Activated T-cell treated with anti-CD3 and anti-CD28 coated beads for 1 hour (primary cell): ENCODE measurements around the gene MCHR1.
"Not testable (repeated sequence)": the region's sequence is repeated elsewhere in the genome, so short reads cannot be mapped to it uniquely, and the experiment has no call there.

Source experiments
- DNase-seq: peaks from one replicate; pipeline ENCODE4 v3.0.0-alpha.2; 2020; ENCODE audit warnings: low read depth

Gene MCHR1

DNA sequence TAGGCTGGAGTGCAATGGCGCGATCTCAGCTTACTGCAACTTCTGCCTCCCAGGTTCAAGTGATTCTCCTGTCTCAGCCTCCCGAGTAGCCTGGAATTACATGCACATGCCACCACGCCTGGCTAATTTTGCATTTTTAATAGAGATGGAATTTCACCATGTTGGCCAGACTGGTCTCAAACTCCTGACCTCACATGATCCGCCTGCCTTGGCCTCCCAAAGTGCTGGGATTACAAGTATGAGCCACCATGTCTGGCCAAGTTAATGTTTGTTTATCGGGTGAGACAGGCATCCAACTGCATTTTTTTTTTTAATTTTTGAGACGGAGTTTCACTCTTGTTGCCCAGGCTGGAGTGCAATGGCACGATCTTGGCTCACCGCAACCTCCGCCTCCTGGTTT is 22.6 kb upstream of the MCHR1 start:
- not testable (repeated sequence) for DNase-seq

DNA sequence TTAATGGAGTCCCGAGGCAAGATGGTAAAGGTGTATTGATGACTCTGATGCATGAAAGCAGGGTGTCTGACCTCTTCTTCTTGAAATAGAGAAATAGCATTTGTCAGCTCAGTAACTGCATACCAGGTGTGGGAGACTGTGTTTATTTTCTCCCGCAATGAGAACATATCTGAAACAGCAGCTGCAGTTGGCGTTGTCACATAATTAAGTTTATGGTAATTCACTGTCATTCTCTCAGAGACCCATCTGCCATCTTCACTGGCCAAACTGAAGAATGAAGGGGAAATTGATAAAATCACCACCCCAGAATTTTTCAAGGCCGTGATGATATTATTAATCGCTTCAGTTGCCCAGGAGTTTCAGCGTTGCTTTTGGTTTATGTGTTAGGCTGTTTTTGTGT is 20.1 kb upstream of the MCHR1 start:
- DNase-seq, result no peak

DNA sequence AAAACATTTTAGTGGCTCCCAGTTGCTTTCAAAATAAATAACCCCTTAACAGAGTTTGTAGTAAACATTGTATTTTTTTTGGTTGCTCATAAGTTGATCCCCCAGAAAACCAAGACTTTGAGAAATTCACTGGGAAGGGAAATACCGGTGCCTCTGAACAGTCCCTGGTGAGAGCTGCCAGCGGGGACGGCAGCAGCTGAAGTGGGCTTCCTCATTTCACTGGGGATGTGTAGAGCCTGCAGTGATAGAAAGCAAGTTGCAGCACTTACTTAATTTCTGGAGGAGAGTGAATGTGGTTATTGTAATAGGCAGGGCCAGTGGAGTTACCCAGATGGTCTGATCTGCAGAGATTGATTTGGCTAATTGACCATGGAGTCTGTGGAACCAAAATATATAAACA is 18.6 kb upstream of the MCHR1 start:
- no peak for DNase-seq

DNA sequence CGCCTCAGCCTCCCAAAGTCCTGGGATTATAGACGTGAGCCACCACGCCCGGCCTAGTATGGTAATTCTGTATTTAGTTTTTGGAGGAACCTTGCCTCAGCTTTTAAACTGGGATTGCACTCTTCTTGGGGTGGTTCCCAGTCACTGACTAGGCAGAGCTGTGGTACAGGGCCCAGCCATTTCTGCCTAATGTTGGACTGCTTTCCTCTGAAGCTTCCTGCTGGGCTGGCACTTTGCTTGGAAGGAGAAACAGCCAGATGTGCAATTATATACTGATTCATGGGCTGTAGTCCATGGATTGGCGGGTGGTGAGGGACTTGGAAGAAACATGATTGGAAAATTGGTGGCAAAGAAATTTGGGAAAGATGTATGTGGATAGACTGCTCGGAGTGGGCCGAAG is 17.6 kb upstream of the MCHR1 start:
- DNase-seq, result no peak

- no peak for DNase-seq
These were observed 14.0 kb upstream of the MCHR1 start for GRCh38 chr22:40665312-40665711.

DNA sequence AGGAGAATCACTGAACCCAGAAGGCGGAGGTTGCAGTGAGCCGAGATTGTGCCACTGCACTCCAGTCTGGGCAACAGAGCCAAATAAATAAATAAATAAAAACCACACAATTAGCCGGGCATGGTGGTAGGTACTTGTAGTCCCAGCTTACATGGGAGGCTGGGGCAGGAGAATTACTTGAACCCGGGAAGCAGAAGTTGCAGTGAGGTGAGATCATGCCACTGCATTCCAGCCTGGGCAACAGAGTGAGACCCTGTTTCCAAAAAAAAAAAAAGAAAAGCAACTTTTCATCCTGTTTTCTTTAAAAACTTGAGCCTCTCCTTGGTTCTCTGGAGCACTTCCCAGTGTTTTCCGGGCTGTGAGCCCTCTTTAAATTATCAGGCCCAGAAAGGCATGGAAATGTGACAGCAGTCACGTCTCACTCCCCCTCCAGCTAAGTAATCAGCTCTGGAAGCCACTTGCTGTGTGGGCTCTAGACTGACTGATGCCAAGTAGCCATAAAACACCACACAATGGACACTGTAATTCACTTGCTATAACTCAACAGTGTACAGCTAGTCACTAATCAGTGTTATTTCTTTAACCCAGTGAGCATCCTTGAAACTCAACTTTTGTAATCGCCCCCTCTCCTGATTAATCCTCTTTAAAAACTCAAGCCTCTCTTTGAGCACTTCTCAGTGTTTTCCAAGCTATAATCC is 13.0 kb upstream of the MCHR1 start:
- DNase-seq, result no peak

DNA sequence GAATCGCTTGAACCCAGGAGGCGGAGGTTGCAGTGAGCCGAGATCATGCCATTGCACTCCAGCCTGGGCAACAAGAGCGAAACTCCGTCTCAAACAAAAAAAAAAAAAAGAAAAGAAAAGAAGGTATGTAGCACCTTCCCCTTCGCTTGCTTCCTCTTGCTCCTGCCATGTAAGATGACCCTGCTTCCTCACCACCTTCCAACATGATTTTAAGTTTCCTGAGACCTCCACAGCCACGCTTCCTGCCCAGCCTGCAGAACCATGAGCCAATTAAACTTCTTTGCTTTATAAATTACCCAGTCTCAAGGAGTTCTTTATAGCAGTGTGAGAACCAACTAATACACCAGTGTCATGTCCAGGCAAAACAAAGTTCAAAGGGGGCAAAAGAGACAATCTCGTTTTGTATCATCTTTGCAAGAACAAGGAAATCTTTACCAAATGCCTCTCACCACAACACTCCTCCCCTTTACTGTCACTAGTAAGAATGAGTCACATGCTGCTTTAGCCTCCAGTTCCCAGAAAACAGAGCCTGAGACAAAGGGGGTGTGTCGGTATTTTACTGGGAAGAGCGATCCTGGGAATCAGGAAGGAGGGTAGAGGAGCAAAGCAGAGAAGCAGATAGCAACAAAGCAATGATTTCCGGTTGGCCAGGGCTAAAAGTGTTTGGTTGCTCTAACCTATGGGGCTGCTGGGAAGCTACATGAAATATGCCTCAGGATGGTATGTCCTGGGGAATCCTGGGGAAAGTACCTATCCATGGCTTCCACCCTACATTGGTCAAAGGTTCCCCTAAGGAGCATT is 10.5 kb upstream of the MCHR1 start:
- DNase-seq, result no peak

DNA sequence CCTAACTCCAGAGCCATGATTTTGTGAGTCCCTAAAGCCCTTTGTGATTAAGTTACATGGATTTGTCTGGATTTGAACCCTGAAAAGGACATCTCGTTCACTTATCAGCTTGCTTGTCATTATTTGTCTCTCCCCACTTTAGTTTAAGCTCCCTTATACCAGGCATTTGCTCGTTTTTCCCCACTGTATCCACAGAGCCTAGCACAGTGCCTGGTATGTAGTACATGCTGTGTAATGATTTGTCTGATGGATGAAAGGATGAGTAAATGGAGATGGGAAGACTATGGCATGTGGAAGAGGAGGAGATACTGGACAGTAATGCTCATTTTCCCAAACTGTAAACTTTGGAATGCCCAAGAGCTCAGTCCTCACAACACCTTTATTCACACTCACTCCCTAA is 9.2 kb upstream of the MCHR1 start:
- DNase-seq, result no peak

GRCh38 chr22:40671369-40671768 is 7.9 kb upstream of the MCHR1 start:
- DNase-seq, result no peak

GRCh38 chr22:40671796-40672360 is 7.4 kb upstream of the MCHR1 start:
- no peak for DNase-seq

GRCh38 chr22:40673017-40673416 is 6.3 kb upstream of the MCHR1 start:
- DNase-seq, result no peak

- DNase-seq, result no peak
These were observed 5.0 kb upstream of the MCHR1 start for GRCh38 chr22:40674274-40674673.

DNA sequence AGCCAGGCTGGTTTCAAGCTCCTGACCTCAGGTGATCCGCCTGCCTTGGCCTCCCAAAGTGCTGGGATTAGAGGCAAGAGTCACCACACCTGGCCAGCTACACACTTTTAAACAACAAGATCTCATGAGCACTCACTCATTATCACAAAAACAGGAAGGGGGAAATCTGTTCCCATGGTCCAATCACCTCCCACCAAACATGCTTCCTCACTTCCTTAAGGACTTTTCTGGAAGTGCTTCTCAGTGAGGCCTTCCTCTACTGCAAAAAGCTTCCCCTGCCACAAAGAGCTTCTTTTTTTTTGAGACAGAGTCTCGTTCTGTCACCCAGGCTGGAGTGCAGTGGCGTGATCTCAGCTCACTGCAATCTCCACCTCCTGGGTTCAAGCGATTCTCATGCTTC is 3.1 kb upstream of the MCHR1 start:
- DNase-seq, result not testable (repeated sequence)

DNA sequence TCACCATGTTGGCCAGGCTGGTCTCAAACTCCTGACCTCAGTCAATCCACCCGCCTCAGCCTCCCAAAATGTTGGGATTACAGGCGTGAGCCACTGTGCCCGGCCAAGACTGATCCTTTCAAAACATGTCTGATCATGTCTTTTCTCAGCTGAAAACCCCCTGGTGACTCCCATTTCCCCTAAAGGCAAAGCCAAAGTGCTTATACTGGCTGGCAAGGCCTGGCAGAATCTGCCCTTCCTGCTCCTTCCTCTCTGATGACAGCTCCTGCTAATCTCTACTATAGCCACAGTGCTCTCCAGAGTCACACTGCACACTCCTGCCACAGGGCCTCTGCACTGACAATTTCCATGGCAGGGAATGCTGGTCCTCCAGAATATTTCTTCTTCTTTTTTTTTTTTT is 2.6 kb upstream of the MCHR1 start:
- no peak for DNase-seq

DNA sequence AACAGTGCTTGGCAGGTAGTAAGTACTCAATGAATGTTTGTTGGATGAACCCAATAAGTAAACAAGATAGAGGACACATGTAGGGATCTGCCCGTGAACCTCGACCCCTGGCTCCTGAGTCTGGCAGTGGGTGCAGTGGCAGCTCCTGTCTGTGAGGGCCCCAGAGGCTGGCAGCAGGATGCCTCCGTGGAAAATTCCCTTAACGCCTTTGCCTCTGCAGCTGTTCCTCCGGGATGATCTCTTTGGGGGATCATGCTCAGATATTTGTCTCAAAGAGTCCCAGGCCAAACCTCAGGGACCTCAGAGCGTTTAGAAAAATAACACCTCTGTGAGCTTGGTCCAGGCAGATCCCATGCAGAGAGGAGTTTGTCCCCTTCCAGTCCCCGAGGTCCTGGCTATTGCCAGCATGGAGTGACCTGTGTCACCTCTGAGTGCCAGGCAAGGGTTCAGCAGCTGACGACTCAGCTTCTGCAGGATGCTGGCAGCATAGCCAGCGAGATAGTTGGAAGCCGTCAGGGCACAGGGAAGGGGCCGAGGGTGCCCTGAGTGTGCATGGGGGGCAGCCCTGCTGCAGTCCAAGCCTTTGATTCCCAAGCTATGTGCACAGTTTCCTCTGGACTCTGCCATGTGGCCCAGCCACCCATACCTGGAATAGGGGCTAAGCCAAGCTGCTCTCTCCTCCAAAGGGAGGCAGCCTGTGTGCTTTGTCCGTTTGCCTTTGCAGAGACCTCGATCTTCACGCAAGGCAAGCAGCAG is 613 bp upstream of the MCHR1 start:
- no peak for DNase-seq

GRCh38 chr22:40679964-40680818 is 907 bp downstream of the MCHR1 start:
- DNase-seq, result no peak

DNA sequence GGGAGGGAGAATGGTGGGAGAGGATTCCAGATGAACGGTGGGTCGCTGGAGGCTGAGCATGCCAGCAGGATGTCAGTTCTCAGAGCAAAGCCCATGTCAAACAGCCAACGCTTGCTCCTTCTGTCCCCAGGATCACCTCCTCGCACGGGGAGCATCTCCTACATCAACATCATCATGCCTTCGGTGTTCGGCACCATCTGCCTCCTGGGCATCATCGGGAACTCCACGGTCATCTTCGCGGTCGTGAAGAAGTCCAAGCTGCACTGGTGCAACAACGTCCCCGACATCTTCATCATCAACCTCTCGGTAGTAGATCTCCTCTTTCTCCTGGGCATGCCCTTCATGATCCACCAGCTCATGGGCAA is 1.5 kb downstream of the MCHR1 start:
- DNase-seq, result no peak

- no peak for DNase-seq
These were observed 2.2 kb downstream of the MCHR1 start for GRCh38 chr22:40681451-40681850.

DNA sequence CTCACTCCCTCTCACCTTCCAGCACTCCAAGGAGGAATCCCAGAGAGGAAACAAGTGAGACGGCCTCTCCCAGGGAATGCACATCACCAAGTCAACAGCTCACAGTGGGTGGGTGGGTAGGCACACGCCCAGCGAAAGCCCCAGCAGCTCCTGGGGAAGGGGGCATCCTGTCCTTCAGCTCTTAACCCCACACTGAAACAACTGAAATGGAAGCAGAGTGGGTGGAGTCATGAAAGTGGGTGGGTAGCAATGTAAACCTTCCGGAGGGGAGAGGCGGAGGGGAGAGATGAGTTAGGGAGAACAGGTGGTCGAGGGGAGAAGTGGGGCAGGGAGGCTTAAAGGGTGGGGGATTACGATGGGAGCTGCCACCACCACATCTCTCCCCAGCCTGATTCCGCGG is 5.4 kb downstream of the MCHR1 start:
- DNase-seq, result no peak

- DNase-seq, result no peak
These were observed 6.1 kb downstream of the MCHR1 start for GRCh38 chr22:40685406-40685805.

DNA sequence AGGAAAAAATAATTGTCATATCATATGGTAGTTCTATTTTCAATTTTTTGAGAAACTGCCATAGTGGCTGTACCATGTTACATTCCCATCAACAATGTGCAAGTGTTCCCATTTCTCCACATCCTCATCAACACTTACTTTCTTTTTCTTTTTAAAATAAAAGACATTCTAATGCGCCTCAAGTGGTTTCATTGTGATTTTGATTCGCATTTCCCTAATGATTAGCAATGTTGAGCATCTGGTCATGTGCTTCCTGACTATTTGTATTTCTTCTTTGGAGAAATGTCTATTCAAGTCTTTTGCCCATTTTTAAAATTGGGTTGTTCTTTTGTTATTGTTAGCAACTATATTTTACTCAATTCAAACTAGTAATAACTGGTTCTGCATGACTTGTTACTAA is 8.4 kb downstream of the MCHR1 start:
- no peak for DNase-seq

GRCh38 chr22:40690370-40690769 is 11.1 kb downstream of the MCHR1 start:
- DNase-seq, result no peak
